HG03135 (cell line): ENCODE measurements around the gene ARID1A.

ENCODE experiments used
- ATAC-seq: cut with Tn5 transposase; IDR thresholded peaks from one replicate; pipeline ENCODE4 v1.9.1; 2021; ENCODE audit warnings: mild to moderate bottlenecking, moderate library complexity; ENCODE audit not compliant: unreplicated experiment

ARID1A gene

GRCh38 chr1:26758358-26758757 lies 62.5 kb downstream of the ARID1A start:
- no peak for ATAC-seq

- no peak for ATAC-seq
Measured at GRCh38 chr1:26759531-26759930, 63.7 kb downstream of the ARID1A start.

- ATAC-seq, result no peak
Measured at GRCh38 chr1:26761217-26761616, 65.4 kb downstream of the ARID1A start.

GRCh38 chr1:26767714-26768113 lies 71.9 kb downstream of the ARID1A start:
- no peak for ATAC-seq

- no peak for ATAC-seq
Measured at GRCh38 chr1:26768755-26769154, 72.9 kb downstream of the ARID1A start.

GRCh38 chr1:26771285-26771642 lies 75.4 kb downstream of the ARID1A start:
- no peak for ATAC-seq

- ATAC-seq, result no peak
Measured at GRCh38 chr1:26771643-26772321, 76.0 kb downstream of the ARID1A start.

GRCh38 chr1:26772687-26773086 lies 76.9 kb downstream of the ARID1A start:
- ATAC-seq, result no peak

GRCh38 chr1:26774462-26774861 lies 78.6 kb downstream of the ARID1A start:
- ATAC-seq, result no peak

GRCh38 chr1:26775666-26776065 lies 79.9 kb downstream of the ARID1A start:
- ATAC-seq, result no peak

GRCh38 chr1:26779098-26779668 lies 83.4 kb downstream of the ARID1A start:
- no peak for ATAC-seq

- ATAC-seq, result no peak
Measured at GRCh38 chr1:26780344-26780957, 84.6 kb downstream of the ARID1A start.

- no peak for ATAC-seq
Measured at GRCh38 chr1:26781206-26781825, 85.5 kb downstream of the ARID1A start.

GRCh38 chr1:26782521-26783212 lies 86.9 kb downstream of the ARID1A start:
- no peak for ATAC-seq

GRCh38 chr1:26783646-26784022 lies 87.8 kb downstream of the ARID1A start:
- no peak for ATAC-seq

GRCh38 chr1:26784023-26784871 lies 88.4 kb downstream of the ARID1A start:
- ATAC-seq, result no peak

- no peak for ATAC-seq
Measured at GRCh38 chr1:26784886-26785285, 89.1 kb downstream of the ARID1A start.

- ATAC-seq, result no peak
Measured at GRCh38 chr1:26785611-26786436, 90.0 kb downstream of the ARID1A start.

GRCh38 chr1:26786437-26787380 lies 90.9 kb downstream of the ARID1A start:
- ATAC-seq, result no peak
